ENCODE measurements around the gene PLCB1. TPM values are rescaled to one million over a fixed set of nuclear protein-coding genes. Genes with fewer than 3 reads are reported as not detected.

PLCB1 gene
- total RNA-seq, 6 experiments from 2014 or later: 17.2 to 25.7 (median 23.1) TPM

DNA sequence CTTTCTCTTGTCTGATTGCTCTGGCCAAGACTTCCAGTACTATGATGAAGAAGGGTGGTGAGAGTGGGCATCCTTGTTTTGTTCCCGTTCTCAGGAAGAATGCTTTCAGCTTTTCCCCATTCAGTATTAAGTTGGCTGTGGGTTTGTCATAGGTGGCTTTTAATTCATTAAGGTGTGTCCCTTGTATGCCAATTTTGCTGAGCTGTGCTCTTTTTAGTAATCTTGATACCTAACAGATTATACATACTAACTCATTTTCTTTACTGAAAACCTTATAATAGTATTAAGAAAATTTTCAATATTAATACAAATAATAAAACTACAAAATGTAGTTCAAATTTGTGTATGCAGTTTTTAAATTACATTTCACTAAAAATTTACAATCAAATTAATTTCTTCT is 557.3 kb downstream of the PLCB1 start:
- peaks cover 26% of the 10 kb centered on the region for H3K9me3 Mint-ChIP-seq
- H3K4me1 Mint-ChIP-seq (ENCODE audit: low read depth): peaks cover 30% of the 10 kb centered on the region
- no peak for DNase-seq
- H3K27ac Mint-ChIP-seq: no peak overlapping the region
- H3K36me3 Mint-ChIP-seq (ENCODE audit: low read depth): peaks cover 38% of the 10 kb centered on the region
- no peak overlapping the region for H3K4me3 Mint-ChIP-seq
- TF ChIP-seq, protein P1, sequence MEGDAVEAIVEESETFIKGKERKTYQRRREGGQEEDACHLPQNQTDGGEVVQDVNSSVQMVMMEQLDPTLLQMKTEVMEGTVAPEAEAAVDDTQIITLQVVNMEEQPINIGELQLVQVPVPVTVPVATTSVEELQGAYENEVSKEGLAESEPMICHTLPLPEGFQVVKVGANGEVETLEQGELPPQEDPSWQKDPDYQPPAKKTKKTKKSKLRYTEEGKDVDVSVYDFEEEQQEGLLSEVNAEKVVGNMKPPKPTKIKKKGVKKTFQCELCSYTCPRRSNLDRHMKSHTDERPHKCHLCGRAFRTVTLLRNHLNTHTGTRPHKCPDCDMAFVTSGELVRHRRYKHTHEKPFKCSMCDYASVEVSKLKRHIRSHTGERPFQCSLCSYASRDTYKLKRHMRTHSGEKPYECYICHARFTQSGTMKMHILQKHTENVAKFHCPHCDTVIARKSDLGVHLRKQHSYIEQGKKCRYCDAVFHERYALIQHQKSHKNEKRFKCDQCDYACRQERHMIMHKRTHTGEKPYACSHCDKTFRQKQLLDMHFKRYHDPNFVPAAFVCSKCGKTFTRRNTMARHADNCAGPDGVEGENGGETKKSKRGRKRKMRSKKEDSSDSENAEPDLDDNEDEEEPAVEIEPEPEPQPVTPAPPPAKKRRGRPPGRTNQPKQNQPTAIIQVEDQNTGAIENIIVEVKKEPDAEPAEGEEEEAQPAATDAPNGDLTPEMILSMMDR (IDR thresholded peaks at IDR 0.05): no peak
- H3K27me3 Mint-ChIP-seq (ENCODE audit: insufficient read depth): no peaks in the 10 kb centered on the region

GRCh38 chr20:8690074-8690473 is 558.0 kb downstream of the PLCB1 start:
- H3K27ac Mint-ChIP-seq: no peak overlapping the region
- peaks cover 34% of the 10 kb centered on the region for H3K36me3 Mint-ChIP-seq (ENCODE audit: low read depth)
- no peak for DNase-seq
- peaks cover 38% of the 10 kb centered on the region for H3K4me1 Mint-ChIP-seq (ENCODE audit: low read depth)
- H3K9me3 Mint-ChIP-seq: peaks cover 26% of the 10 kb centered on the region
- TF ChIP-seq, protein P1 (IDR thresholded peaks at IDR 0.05): no peak
- H3K27me3 Mint-ChIP-seq (ENCODE audit: insufficient read depth): no peaks in the 10 kb centered on the region
- H3K4me3 Mint-ChIP-seq: no peak overlapping the region

- H3K36me3 Mint-ChIP-seq (ENCODE audit: low read depth): peaks cover 23% of the 10 kb centered on the region
- H3K9me3 Mint-ChIP-seq: peaks cover 17% of the 10 kb centered on the region
- peak overlapping the region; percentile 19; the same call in 1 of the 2 replicates for H3K4me3 Mint-ChIP-seq
- H3K4me1 Mint-ChIP-seq (ENCODE audit: low read depth): peaks cover 49% of the 10 kb centered on the region
- peak; percentile 93 for DNase-seq
- H3K27ac Mint-ChIP-seq: peak overlapping the region; percentile 88
- TF ChIP-seq, protein P1 (IDR thresholded peaks at IDR 0.05): no peak
- no peaks in the 10 kb centered on the region for H3K27me3 Mint-ChIP-seq (ENCODE audit: insufficient read depth)
These were observed 561.6 kb downstream of the PLCB1 start for GRCh38 chr20:8693709-8694108.

- Mint-ChIP-seq H3K4me3 (no peak overlapping the region), H3K4me1 (ENCODE audit: low read depth) (peaks cover 18% of the 10 kb centered on the region), H3K9me3 (0 out of 2 replicates have a peak, but pooled peaks cover 5% of the 10 kb centered on the region), H3K36me3 (ENCODE audit: low read depth) (peaks cover 18% of the 10 kb centered on the region), H3K27ac (no peak overlapping the region), H3K27me3 (ENCODE audit: insufficient read depth) (no peaks in the 10 kb centered on the region; the same call in 1 of the 2 replicates)
- TF ChIP-seq, protein P1 (IDR thresholded peaks at IDR 0.05): no peak
- no peak for DNase-seq
These were observed 568.7 kb downstream of the PLCB1 start for GRCh38 chr20:8700756-8701155.

- peaks cover 13% of the 10 kb centered on the region for H3K4me1 Mint-ChIP-seq (ENCODE audit: low read depth)
- 0 out of 2 replicates have a peak, but pooled peaks cover 5% of the 10 kb centered on the region for H3K9me3 Mint-ChIP-seq
- DNase-seq: no peak
- H3K27me3 Mint-ChIP-seq (ENCODE audit: insufficient read depth): no peaks in the 10 kb centered on the region
- H3K4me3 Mint-ChIP-seq: no peak overlapping the region
- no peak overlapping the region for H3K27ac Mint-ChIP-seq
- peaks cover 20% of the 10 kb centered on the region for H3K36me3 Mint-ChIP-seq (ENCODE audit: low read depth)
- TF ChIP-seq, protein P1 (IDR thresholded peaks at IDR 0.05): no peak
These were observed 575.1 kb downstream of the PLCB1 start for GRCh38 chr20:8706961-8707700.

All from HFFc6 (cell line).